CD4-positive, alpha-beta T cell treated with Interleukin-1 beta for 1 hour (primary cell): ENCODE measurements around the gene ORAI3.

ENCODE experiments used
- DNase-seq, 2 donors: peaks; one replicate each; pipeline ENCODE4 v3.0.0-alpha.2; 2020 to 2022

ORAI3 gene

GRCh38 chr16:30972872-30973271 lies 24.0 kb downstream of the ORAI3 start:
- DNase-seq: no peak

GRCh38 chr16:30974348-30974747 lies 25.5 kb downstream of the ORAI3 start:
- DNase-seq: no peak

GRCh38 chr16:30976486-30976885 lies 27.6 kb downstream of the ORAI3 start:
- no peak for DNase-seq

- peak in 1 of 2 donors; percentile 16 for DNase-seq
Observed at GRCh38 chr16:30977502-30977901, 28.6 kb downstream of the ORAI3 start.

- DNase-seq: no peak
Observed at GRCh38 chr16:30979170-30980022, 30.5 kb downstream of the ORAI3 start.

- no peak for DNase-seq
Observed at GRCh38 chr16:30980023-30980371, 31.1 kb downstream of the ORAI3 start.

- no peak for DNase-seq
Observed at GRCh38 chr16:30980434-30980833, 31.6 kb downstream of the ORAI3 start.

GRCh38 chr16:30980959-30981358 lies 32.1 kb downstream of the ORAI3 start:
- DNase-seq: no peak

- no peak for DNase-seq
Observed at GRCh38 chr16:30982548-30983288, 33.9 kb downstream of the ORAI3 start.

GRCh38 chr16:30983289-30983889 lies 34.5 kb downstream of the ORAI3 start:
- no peak for DNase-seq

- no peak for DNase-seq
Observed at GRCh38 chr16:30983898-30984610, 35.2 kb downstream of the ORAI3 start.

- DNase-seq: peak; percentile 75 to 76
Observed at GRCh38 chr16:30984669-30985400, 36.0 kb downstream of the ORAI3 start, which contains the start of gene HSD3B7. Gene HSD3B7, plus strand, starts transcription at chr16:30985207. Its CDS starts 452 bp downstream, at chr16:30985659.

GRCh38 chr16:30985401-30986128 lies 36.7 kb downstream of the ORAI3 start:
- DNase-seq: no peak

GRCh38 chr16:30986129-30986991 lies 37.5 kb downstream of the ORAI3 start:
- no peak for DNase-seq

- DNase-seq: no peak
Observed at GRCh38 chr16:30987581-30988190, 38.8 kb downstream of the ORAI3 start.

- DNase-seq: no peak
Observed at GRCh38 chr16:30989469-30990047, 40.7 kb downstream of the ORAI3 start.

- DNase-seq: no peak
Observed at GRCh38 chr16:30990105-30990504, 41.2 kb downstream of the ORAI3 start.

- no peak for DNase-seq
Observed at GRCh38 chr16:30991052-30991451, 42.2 kb downstream of the ORAI3 start.

GRCh38 chr16:30992276-30992780 lies 43.5 kb downstream of the ORAI3 start:
- DNase-seq: no peak
